BE2C (cell line): ENCODE measurements around the gene SDC4.
A peak's percentile ranks its signal among the peaks of the same experiment; 100 is the strongest.

Source experiments
- DNase-seq: peaks from one replicate; pipeline ENCODE4 v3.0.0-alpha.2; 2020
- H3K27me3 ChIP-seq: fragments of 250-450 bp; sonication (Bioruptor Pico); 2 replicates; pipeline ENCODE4 v1.5.1; 2020; ENCODE audit warnings: mild to moderate bottlenecking
- H3K36me3 ChIP-seq: fragments of 250-450 bp; sonication (Bioruptor Pico); 2 replicates; pipeline ENCODE4 v1.5.1; 2020; ENCODE audit warnings: mild to moderate bottlenecking
- H3K4me1 ChIP-seq: fragments of 250-450 bp; sonication (Bioruptor Pico); 2 replicates; pipeline ENCODE4 v1.5.1; 2020
- H3K4me3 ChIP-seq: 2 replicates; pipeline ENCODE4 v1.5.1; 2011; ENCODE audit warnings: low read depth, low read length
- H3K9me3 ChIP-seq: fragments of 250-450 bp; sonication (Bioruptor Pico); 2 replicates; pipeline ENCODE4 v1.5.1; 2020
- CTCF ChIP-seq: IDR thresholded peaks from 2 replicates; pipeline ENCODE4 v1.5.1; 2012; ENCODE audit warnings: mild to moderate bottlenecking, low read depth, low read length

The SDC4 gene

GRCh38 chr20:45362804-45363610, 14.8 kb upstream of the SDC4 start, which contains the start of gene SYS1:
SYS1 (plus strand) TSS chr20:45363156; CDS start chr20:45363532, 376 bp downstream.
- no peaks in the 10 kb centered on the region for H3K4me1 ChIP-seq
- no peaks in the 10 kb centered on the region for H3K27me3 ChIP-seq
- TF ChIP-seq CTCF = peak; percentile 86
- peaks cover 5% of the 10 kb centered on the region; the same call in 1 of the 2 replicates for H3K36me3 ChIP-seq
- H3K9me3 ChIP-seq = no peaks in the 10 kb centered on the region
- H3K4me3 ChIP-seq = peak within 1 kb of the TSS; percentile 85
- DNase-seq = peak; percentile 99

GRCh38 chr20:45361793-45362192, 13.6 kb upstream of the SDC4 start:
- Histone ChIP-seq H3K36me3 (peaks cover under 1% of the 10 kb centered on the region; the same call in 1 of the 2 replicates), H3K27me3 (no peaks in the 10 kb centered on the region), H3K4me1 (no peaks in the 10 kb centered on the region), H3K9me3 (no peaks in the 10 kb centered on the region), H3K4me3 (no peak overlapping the region)
- DNase-seq = no peak
- no peak for TF ChIP-seq CTCF

GRCh38 chr20:45359406-45360148, 11.4 kb upstream of the SDC4 start:
- H3K9me3 ChIP-seq = no peaks in the 10 kb centered on the region
- no peak for DNase-seq
- no peak overlapping the region for H3K4me3 ChIP-seq
- no peaks in the 10 kb centered on the region for H3K27me3 ChIP-seq
- TF ChIP-seq CTCF = no peak
- no peaks in the 10 kb centered on the region for H3K4me1 ChIP-seq
- H3K36me3 ChIP-seq = no peaks in the 10 kb centered on the region

- Histone ChIP-seq H3K4me1 (no peaks in the 10 kb centered on the region), H3K27me3 (no peaks in the 10 kb centered on the region), H3K36me3 (no peaks in the 10 kb centered on the region), H3K4me3 (no peak overlapping the region), H3K9me3 (no peaks in the 10 kb centered on the region)
- TF ChIP-seq CTCF = no peak
- DNase-seq = no peak
These were observed 10.8 kb upstream of the SDC4 start for GRCh38 chr20:45359069-45359405.

GRCh38 chr20:45358282-45359068, 10.3 kb upstream of the SDC4 start:
- H3K9me3 ChIP-seq = no peaks in the 10 kb centered on the region
- DNase-seq = no peak
- no peak for TF ChIP-seq CTCF
- H3K4me3 ChIP-seq = no peak overlapping the region
- no peaks in the 10 kb centered on the region for H3K27me3 ChIP-seq
- no peaks in the 10 kb centered on the region for H3K36me3 ChIP-seq
- no peaks in the 10 kb centered on the region for H3K4me1 ChIP-seq
